Measurements from ENCODE around the gene PGAP6. TPM values are rescaled to one million over a fixed set of nuclear protein-coding genes. Genes with fewer than 3 reads are reported as not detected.

The PGAP6 gene
- total and polyA plus RNA-seq, 2 of the 8 experiments (the other 6 are each of a cell fraction or from before 2014, with no cell fraction given) = 86.8 to 364 TPM

- H3K4me3 ChIP-seq (ENCODE audit: extremely low read depth in 1 of 4, insufficient read depth in 2 of 4, low read depth in 3 of 4, low read length in 4 of 4) = no peak overlapping the region
- no peak overlapping the region for H3K9ac ChIP-seq (replicated peaks in 1 of 4; ENCODE audit: extremely low read depth in 1 of 4, low read depth in 3 of 4, low read length in 3 of 4)
- H3K27ac ChIP-seq (ENCODE audit: low read depth, low read length) = no peak overlapping the region
- H4K91ac ChIP-seq (replicated peaks; ENCODE audit: insufficient read length, low read length) = no peak overlapping the region
- H4K8ac ChIP-seq (ENCODE audit: extremely low read depth, insufficient read depth, low read length) = no peak overlapping the region
- no peak overlapping the region for H3K14ac ChIP-seq (ENCODE audit: insufficient read length)
- H2BK15ac ChIP-seq (ENCODE audit: low read length) = no peak overlapping the region
- peaks cover 5 to 19% (median 10%) of the 10 kb centered on the region in 4 experiments for H3K4me1 ChIP-seq (replicated peaks in 1 of 4; ENCODE audit: control insufficient read depth in 3 of 4, insufficient read depth in 4 of 4, low read length in 3 of 4)
- no peak overlapping the region for H2BK12ac ChIP-seq (ENCODE audit: low read depth, low read length)
- H3K18ac ChIP-seq (ENCODE audit: extremely low read depth, low read length) = no peak overlapping the region
- CTCF ChIA-PET (ENCODE audit: partially characterized antibody) = interaction anchor here (0.8 to 1.6 kb wide), 2 partner anchors 24 to 114 kb away, joined by 3 to 4 read pairs; partner anchors contain the start of gene DECR2
- 92% methylated on average over 20 of the region's 42 CpGs; no CpG with 5 or more reads in 1 of the 2 experiments for WGBS, 2 experiments (ENCODE audit: extremely low coverage in 1 of 2, insufficient coverage in 1 of 2, insufficient read length in 1 of 2, insufficient replicate concordance in 2 of 2, low coverage in 1 of 2, low lambda C conversion rate in 2 of 2, missing lambda C conversion rate in 1 of 2)
- no peak overlapping the region for H2BK5ac ChIP-seq (ENCODE audit: low read depth, low read length)
- peaks cover 4% of the 10 kb centered on the region; the same call in 1 of the 2 replicates for H3K79me1 ChIP-seq (ENCODE audit: low read depth, low read length)
- TF ChIP-seq SIRT6 (IDR thresholded peaks at IDR 0.05; ENCODE audit: low read length) (no peak), EZH2 (IDR thresholded peaks at IDR 0.05; ENCODE audit: low read depth, low read length, severe bottlenecking) (no peak), KDM5A (IDR thresholded peaks at IDR 0.05; ENCODE audit: low read length) (no peak), JUN (IDR thresholded peaks at IDR 0.05; ENCODE audit: low read depth, low read length) (no peak), RAD21 (IDR thresholded peaks at IDR 0.05 in 1 of 2, conservative IDR thresholded peaks at IDR 0.05 in 1 of 2; ENCODE audit: low read depth in 2 of 2, low read length in 2 of 2) (no peak), CBX8 (IDR thresholded peaks at IDR 0.05; ENCODE audit: borderline replicate concordance, low read depth, low read length) (no peak), NANOG (IDR thresholded peaks at IDR 0.05; ENCODE audit: insufficient read depth, low read depth, low read length, poor library complexity, severe bottlenecking) (no peak)
- no peak overlapping the region for H2BK20ac ChIP-seq (ENCODE audit: low read length)
- no peak overlapping the region for H3K4ac ChIP-seq (replicated peaks; ENCODE audit: insufficient read length, low read depth, low read length)
- H3K79me2 ChIP-seq (ENCODE audit: control insufficient read depth in 1 of 2, insufficient read depth in 2 of 2, low read length in 2 of 2) = peaks cover 0 to 24% of the 10 kb centered on the region in 2 experiments; a peak in 2 of 4 replicates
- no peaks in the 10 kb centered on the region for H3K9me3 ChIP-seq (ENCODE audit: insufficient read depth in 2 of 2, low read depth in 1 of 2, low read length in 1 of 2)
- H3K27me3 ChIP-seq (replicated peaks in 1 of 4; ENCODE audit: control insufficient read depth in 3 of 4, extremely low read depth in 1 of 4, insufficient read depth in 3 of 4, low read length in 3 of 4) = peaks cover 0 to 3% (median under 1%) of the 10 kb centered on the region in 4 experiments; a peak in 1 of 7 replicates
- POLR2A ChIA-PET (ENCODE audit: partially characterized antibody) = interaction anchor here (0.6 to 1.1 kb wide), 2 partner anchors 11 to 111 kb away, joined by 3 to 4 read pairs; no protein-coding TSS in a partner anchor
- H3K23me2 ChIP-seq (ENCODE audit: low read depth, low read length) = peaks cover 5% of the 10 kb centered on the region; the same call in 1 of the 2 replicates
- no peak overlapping the region for H3K23ac ChIP-seq (ENCODE audit: insufficient read length)
- H4K5ac ChIP-seq (ENCODE audit: insufficient read length, low read depth, low read length) = no peak overlapping the region
- H3K56ac ChIP-seq (replicated peaks; ENCODE audit: insufficient read length, low read depth, low read length) = no peak overlapping the region
- H2AFZ ChIP-seq (ENCODE audit: low read length) = no peak overlapping the region
- H4K20me1 ChIP-seq (replicated peaks in 1 of 2; ENCODE audit: control insufficient read depth in 1 of 2, insufficient read depth in 2 of 2, low read length in 2 of 2) = peaks cover 16 to 39% of the 10 kb centered on the region in 2 experiments
- DNase-seq (ENCODE audit: low read depth in 1 of 2, low spot score in 2 of 2) (no peak), FAIRE-seq (no peak)
- H3K36me3 ChIP-seq (ENCODE audit: control insufficient read depth in 2 of 4, insufficient read depth in 4 of 4, low read length in 3 of 4) = peaks cover 17 to 48% (median 24%) of the 10 kb centered on the region in 4 experiments
- no peak overlapping the region for H3K4me2 ChIP-seq (ENCODE audit: insufficient read depth in 1 of 2, low read depth in 2 of 2, low read length in 2 of 2)
- no peak overlapping the region for H2AK5ac ChIP-seq (ENCODE audit: low read depth, low read length)
- no peak overlapping the region for H2BK120ac ChIP-seq (replicated peaks; ENCODE audit: low read depth, low read length)
Measured at GRCh38 chr16:377419-377951, 4.3 kb downstream of the PGAP6 start.

Measured in H1 (cell line).